ENCODE measurements around the gene LARP4B. TPM values are rescaled to one million over a fixed set of nuclear protein-coding genes. Genes with fewer than 3 reads are reported as not detected.
A peak's percentile ranks its signal among the peaks of the same experiment; 100 is the strongest.

Gene LARP4B
- total RNA-seq, 1 donor from 2014 or later, result 85.4 TPM

GRCh38 chr10:817371-817770 is 114.1 kb downstream of the LARP4B start:
- ATAC-seq, result peak; percentile 35
- no peak for DNase-seq (ENCODE audit: low spot score)
- intact Hi-C loops (cut with DNase I), result no loop called here

DNA sequence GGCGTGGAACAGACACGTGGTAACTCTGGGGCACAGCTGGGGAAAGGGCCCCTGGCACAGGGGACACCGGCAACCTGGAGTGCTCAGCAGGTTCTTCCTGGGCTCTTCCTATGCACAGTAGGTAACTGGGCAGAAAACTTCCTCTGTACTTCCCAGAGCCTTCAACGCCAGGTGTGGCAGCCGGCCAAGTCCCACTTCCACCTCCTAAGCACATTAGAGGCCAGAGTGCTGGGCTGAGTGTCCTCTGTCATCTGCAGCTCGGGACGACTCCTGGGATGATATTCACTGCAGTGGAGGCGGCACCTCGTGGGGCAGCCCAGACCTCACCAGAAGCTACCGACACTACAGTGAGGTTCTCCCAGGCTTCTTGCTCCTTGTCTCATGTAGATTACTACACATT is 114.5 kb downstream of the LARP4B start:
- ATAC-seq (peak; percentile 16), DNase-seq (ENCODE audit: low spot score) (no peak)
- intact Hi-C loops (cut with DNase I), result no loop called here

- ATAC-seq (no peak), DNase-seq (ENCODE audit: low spot score) (no peak)
- intact Hi-C loops (cut with DNase I), result no loop called here
Measured at GRCh38 chr10:816091-816477, 115.4 kb downstream of the LARP4B start.

DNA sequence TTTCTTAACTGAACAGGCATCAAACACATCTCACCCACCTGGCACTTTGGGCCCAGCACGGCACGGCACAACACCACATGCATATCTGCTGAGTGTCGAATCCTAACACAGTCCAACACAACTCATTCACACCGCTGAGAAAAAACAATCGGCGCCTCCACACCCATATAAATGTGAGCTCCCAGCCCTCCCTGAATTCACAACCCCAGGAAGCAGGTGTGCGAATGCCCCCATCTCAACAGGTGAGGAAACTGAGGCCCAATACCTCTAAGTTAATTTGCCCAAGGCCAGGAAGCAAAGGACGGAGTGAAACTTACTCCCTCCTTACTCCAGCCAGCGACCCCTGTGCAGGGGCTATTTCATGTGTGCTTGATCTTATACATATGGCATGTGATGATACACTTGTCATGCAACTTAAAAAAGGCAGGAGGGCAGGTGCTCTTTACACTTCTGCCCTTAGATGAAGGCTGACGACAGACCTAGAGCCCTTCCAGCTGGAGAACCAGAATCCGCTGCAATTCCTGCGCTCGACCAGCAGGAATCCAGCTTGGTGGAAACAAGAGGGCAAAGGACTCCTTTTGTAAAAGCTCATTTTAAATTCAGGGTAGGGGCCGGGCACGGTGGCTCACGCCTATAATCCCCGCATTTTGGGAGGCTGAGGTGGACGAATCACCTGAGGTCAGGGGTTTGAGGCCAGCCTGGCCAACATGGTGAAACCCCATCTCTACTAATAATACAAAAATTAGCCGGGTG is 116.0 kb downstream of the LARP4B start:
- ATAC-seq (no peak), DNase-seq (ENCODE audit: low spot score) (no peak)
- intact Hi-C loops (cut with DNase I), result no loop called here

DNA sequence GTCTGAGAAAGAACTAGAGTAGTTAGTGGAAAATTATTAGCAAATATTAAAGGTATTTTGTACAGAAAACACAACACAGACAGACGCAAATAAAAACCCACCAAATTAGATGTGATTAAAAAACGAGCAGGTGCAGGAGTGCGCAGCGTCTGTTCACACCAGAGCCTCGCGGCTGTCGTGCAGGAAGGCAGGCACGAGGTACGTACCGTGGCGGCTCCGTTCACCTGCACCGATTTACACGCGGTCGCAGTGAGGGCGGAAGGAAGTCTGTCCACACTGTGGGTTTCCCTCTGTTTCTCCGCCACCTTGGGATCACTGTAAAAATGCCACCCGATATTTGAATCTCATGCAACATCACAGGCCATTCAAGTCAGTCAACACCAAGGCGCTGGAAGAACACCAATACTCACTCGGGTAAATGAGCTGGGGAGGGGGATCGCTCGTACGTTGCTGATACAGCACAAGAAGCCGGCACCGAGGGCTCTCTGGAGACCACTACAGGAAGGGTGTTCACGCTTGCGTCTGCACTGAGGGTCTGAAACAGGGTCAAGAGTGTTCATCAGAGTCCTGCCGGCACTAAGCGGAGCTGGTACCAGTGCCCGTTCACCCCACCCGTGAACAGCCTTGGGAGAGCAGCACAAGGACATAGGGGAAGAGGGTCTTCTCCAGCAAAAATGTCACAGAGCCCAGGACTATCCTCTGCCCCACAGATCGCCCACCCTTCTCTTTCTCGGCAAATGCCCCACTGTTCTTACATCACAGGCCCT is 116.8 kb downstream of the LARP4B start:
- ATAC-seq (no peak), DNase-seq (ENCODE audit: low spot score) (no peak)
- intact Hi-C loops (cut with DNase I), result no loop called here

DNA sequence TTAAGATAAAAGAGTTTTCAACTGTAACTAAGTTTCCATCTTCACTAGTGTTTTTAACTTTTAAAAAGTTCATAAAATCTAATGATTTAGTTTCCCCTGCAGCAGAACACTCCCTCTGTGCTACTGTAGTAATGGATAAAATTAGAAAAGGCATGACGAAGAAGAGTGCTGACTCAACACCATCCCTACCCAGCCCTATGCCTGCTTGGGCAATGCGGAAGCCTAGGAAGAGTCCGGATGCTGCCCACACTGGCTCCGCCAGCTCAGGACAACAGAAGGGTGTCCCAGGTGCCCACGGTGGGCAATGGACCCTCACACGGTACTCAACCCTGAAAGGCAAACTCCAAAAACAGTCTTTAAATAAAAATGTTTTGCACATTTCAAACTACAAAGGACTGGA is 118.2 kb downstream of the LARP4B start:
- ATAC-seq, result no peak
- DNase-seq (ENCODE audit: low spot score), result no peak
- intact Hi-C loops (cut with DNase I), result no loop called here

DNA sequence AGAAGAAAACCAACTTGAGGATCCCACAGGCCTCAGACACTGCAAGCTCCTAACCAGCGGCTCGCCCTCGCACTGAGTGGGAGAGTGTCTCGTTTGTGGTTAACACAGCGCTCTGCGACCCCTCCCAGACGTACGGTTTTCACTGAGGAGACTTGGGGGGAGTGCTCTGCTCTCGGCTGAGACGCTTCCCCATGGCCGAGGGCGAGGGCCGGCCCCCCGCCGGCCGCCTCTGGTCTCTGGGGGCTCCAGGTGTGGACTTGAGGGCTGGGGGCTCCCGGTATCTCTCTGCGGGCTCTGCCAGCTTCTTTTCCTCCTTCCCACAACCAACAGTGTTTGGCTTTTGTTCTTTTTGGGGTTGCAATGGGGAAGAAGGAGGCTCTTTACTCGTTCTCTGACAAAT is 118.7 kb downstream of the LARP4B start:
- ATAC-seq (no peak), DNase-seq (ENCODE audit: low spot score) (no peak)
- intact Hi-C loops (cut with DNase I), result no loop called here

- ATAC-seq (no peak), DNase-seq (ENCODE audit: low spot score) (no peak)
- intact Hi-C loops (cut with DNase I), result no loop called here
Measured at GRCh38 chr10:811379-812175, 119.9 kb downstream of the LARP4B start.

DNA sequence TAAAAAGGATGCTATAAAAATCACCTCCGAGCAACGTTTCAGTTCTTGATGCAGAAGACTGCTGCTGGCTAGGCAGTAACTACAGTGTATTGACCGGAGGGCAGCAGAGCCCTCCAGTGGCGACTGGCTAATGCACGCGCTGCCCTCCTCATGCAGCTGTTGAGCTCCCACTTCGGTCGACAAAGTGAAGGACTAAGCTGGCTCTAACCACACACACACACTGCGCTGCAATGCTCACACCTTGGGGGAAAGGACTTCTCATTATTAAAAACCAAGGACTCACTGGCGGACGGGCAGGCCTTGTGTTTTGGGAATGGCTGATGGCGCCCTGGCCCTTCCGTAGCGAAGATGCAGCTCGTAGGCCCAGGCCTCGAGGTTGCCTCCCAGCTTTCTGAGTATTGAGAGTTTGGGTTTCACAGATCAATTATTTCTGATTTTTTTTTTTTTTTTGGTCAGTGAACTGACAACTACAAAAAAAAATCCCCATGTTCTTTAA is 121.1 kb downstream of the LARP4B start:
- intact Hi-C loops (cut with DNase I), result no loop called here
- DNase-seq (ENCODE audit: low spot score) (no peak), ATAC-seq (no peak)

- ATAC-seq (no peak), DNase-seq (ENCODE audit: low spot score) (no peak)
- intact Hi-C loops (cut with DNase I), result no loop called here
Measured at GRCh38 chr10:809671-810350, 121.7 kb downstream of the LARP4B start.

DNA sequence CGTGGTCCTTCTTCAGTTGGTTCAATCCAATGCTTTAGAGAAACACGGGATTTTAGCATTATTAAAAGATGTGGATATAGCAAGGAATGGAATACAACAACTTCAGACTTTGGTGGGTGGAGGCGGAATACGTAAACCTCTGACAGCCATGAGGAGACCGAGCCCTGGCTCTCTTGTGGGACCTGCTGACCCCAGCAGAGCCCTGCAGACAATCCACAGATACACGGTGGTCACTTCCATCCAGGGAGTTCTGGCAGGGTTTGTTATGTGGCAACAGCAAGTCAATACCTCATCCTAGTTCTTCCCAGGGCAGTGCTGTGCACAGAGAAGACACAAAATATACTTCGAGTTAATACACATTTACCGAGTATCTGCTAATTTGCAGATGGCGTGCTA is 123.5 kb downstream of the LARP4B start:
- no peak for ATAC-seq
- no peak for DNase-seq (ENCODE audit: low spot score)
- intact Hi-C loops (cut with DNase I), result no loop called here

- no peak for DNase-seq (ENCODE audit: low spot score)
- ATAC-seq, result peak; percentile 7
- intact Hi-C loops (cut with DNase I), result no loop called here
Measured at GRCh38 chr10:807163-807957, 124.1 kb downstream of the LARP4B start.

DNA sequence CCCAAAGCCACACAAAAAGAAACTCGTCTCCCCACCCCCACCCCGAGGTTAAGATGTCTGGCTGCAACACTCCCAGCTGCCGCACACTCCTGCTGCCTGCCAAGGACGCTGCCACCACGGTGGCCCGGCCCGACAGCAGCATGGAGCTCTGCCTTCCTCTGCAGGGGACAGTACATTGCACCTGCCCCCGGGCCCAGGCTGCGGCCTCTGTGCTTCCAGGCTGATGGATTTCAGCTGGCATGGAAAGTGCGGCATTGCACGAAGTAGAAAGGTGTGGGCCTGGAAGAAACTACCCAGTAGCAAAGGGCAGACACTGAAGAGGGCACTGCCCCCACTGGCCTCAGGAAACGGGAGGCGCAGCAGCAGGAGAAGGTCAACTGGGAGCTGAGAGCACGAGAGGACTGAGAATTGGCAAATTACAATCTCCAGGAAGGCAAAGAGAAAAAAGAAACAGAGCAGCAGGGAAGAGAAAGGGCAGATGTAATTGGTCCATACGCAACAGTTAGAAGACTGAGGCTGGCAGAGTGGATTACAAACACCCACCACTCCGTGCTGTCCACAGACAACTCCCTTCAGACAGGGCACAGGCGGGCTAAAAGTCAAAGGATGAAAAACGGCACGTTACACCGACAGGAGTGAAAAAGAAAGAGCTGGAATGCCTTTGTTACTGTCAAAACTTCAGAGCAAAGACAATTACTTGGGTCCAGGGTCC is 124.9 kb downstream of the LARP4B start:
- intact Hi-C loops (cut with DNase I), result no loop called here
- DNase-seq (ENCODE audit: low spot score) (no peak), ATAC-seq (no peak)

- DNase-seq (ENCODE audit: low spot score), result no peak
- ATAC-seq, result no peak
Measured at GRCh38 chr10:805620-806305, 125.7 kb downstream of the LARP4B start.

DNA sequence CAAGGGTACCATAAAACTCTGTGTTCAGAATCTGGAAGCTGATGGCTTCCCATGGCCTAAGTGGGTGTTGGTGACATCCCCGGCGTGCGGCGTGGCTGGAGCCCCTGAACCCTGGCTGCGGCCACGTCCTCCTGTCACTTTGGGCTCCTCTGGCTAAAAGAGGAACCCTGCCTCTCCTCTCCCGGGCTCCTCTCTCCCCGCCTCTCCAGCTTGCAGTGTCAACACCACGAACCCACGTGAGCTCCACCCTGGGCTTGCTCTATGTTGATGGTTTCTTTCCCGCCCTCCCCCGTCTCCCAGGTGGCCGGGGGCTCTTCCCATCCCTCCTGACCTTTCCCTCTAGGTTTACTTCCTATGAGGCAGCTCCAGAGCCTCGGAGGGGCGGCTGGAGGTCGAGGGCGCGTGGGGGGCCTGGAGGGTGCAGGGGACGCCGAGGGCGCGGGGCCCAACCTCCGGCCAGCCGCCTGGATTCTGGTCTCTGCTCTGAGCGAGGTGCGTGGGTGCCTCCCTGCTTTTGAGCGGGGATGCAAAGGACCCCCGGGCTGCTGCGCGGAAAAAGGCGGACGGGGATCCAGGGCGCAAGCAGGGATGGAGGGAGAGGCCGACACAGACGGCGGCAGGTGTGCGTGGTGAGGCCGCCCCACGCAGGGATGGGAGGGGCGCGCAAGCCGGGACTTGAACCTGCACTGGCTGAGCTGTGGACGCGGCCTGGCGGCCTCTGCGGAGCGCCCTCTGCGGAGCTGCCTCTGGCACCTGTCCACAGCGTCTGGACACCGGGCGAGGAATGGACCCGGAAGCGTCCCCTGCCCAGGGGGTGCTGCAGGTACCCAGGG is 126.5 kb downstream of the LARP4B start:
- intact Hi-C loops (cut with DNase I), result no loop called here
- DNase-seq (ENCODE audit: low spot score) (peak; percentile 50), ATAC-seq (peak; percentile 43)

More at GRCh38 chr10:805620-806305, 125.7 kb downstream of the LARP4B start:
- intact Hi-C loops (cut with DNase I), result no loop called here

GRCh38 chr10:804191-804781 is 127.2 kb downstream of the LARP4B start:
- ATAC-seq (peak; percentile 14), DNase-seq (ENCODE audit: low spot score) (no peak)
- intact Hi-C loops (cut with DNase I), result no loop called here

Data from sciatic nerve (tissue), 2 donors.